WTC11 (cell line): ENCODE results near the gene SLC25A11. TPM values are rescaled to one million over a fixed set of nuclear protein-coding genes. Genes with fewer than 3 reads are reported as not detected.

Source experiments
- ATF1 ChIP-seq: sonication (generic); formaldehyde crosslinking; IDR thresholded peaks from 2 replicates; pipeline ENCODE4 v1.8.1; 2023; ENCODE audit warnings: mild to moderate bottlenecking, moderate library complexity, missing genetic modification reagents
- CBFB ChIP-seq: sonication (generic); formaldehyde crosslinking; IDR thresholded peaks from 2 replicates; pipeline ENCODE4 v1.8.1; 2022; ENCODE audit warnings: mild to moderate bottlenecking, low read depth, missing genetic modification reagents
- GRHL2 ChIP-seq: fragments of 250-450 bp; sonication (Bioruptor Pico); IDR thresholded peaks from 2 replicates; pipeline ENCODE4 v1.8.0; 2022; ENCODE audit warnings: mild to moderate bottlenecking, moderate library complexity; ENCODE audit not compliant: insufficient replicate concordance, severe bottlenecking
- NFYB ChIP-seq: sonication (generic); formaldehyde crosslinking; conservative IDR thresholded peaks from 2 replicates; pipeline ENCODE4 v1.8.0; 2022; ENCODE audit warnings: low read depth, missing genetic modification reagents
- NR2C2 ChIP-seq: sonication (generic); formaldehyde crosslinking; IDR thresholded peaks from 2 replicates; pipeline ENCODE4 v1.8.0; 2022; ENCODE audit warnings: mild to moderate bottlenecking, missing genetic modification reagents
- ZNF232 ChIP-seq: sonication (generic); formaldehyde crosslinking; IDR thresholded peaks from 2 replicates; pipeline ENCODE4 v1.8.0; 2022; ENCODE audit warnings: mild to moderate bottlenecking, missing genetic modification reagents
- ZNF671 ChIP-seq: fragments of 250-450 bp; sonication (Bioruptor Pico); IDR thresholded peaks from 2 replicates; pipeline ENCODE4 v1.8.0; 2021; ENCODE audit warnings: mild to moderate bottlenecking
- total RNA-seq: library from RNA; stranded (reverse); gene quantifications from 3 replicates; pipeline ENCODE4 v1.2.3, GENCODE V29; 2021
- TF ChIP-seq, protein P1 (sequence below): sonication (generic); formaldehyde crosslinking; IDR thresholded peaks from 2 replicates; pipeline ENCODE4 v1.8.1; 2023; ENCODE audit warnings: mild to moderate bottlenecking, missing genetic modification reagents
- TF ChIP-seq, protein P2 (sequence below): sonication (generic); formaldehyde crosslinking; IDR thresholded peaks from 2 replicates; pipeline ENCODE4 v1.8.0; 2022; ENCODE audit warnings: mild to moderate bottlenecking, missing genetic modification reagents
- TF ChIP-seq, protein P3 (sequence below): sonication (generic); formaldehyde crosslinking; conservative IDR thresholded peaks from 2 replicates; pipeline ENCODE4 v1.8.1; 2023; ENCODE audit warnings: mild to moderate bottlenecking, low read depth, missing genetic modification reagents, moderate library complexity
- TF ChIP-seq, protein P4 (sequence below): sonication (generic); formaldehyde crosslinking; IDR thresholded peaks from 2 replicates; pipeline ENCODE4 v1.8.0; 2023; ENCODE audit warnings: missing genetic modification reagents, mild to moderate bottlenecking, borderline replicate concordance
- TF ChIP-seq, protein P5 (sequence below): sonication (generic); formaldehyde crosslinking; IDR thresholded peaks from 2 replicates; pipeline ENCODE4 v1.8.1; 2023; ENCODE audit warnings: mild to moderate bottlenecking, missing genetic modification reagents, moderate library complexity
- TF ChIP-seq, protein P6 (sequence below): fragments of 200-600 bp; IDR thresholded peaks from 2 replicates; pipeline ENCODE4 v1.8.0; 2022; ENCODE audit warnings: antibody characterized with exemption

Gene SLC25A11
- total RNA-seq, 1 experiment from 2014 or later = 73.7 TPM

DNA sequence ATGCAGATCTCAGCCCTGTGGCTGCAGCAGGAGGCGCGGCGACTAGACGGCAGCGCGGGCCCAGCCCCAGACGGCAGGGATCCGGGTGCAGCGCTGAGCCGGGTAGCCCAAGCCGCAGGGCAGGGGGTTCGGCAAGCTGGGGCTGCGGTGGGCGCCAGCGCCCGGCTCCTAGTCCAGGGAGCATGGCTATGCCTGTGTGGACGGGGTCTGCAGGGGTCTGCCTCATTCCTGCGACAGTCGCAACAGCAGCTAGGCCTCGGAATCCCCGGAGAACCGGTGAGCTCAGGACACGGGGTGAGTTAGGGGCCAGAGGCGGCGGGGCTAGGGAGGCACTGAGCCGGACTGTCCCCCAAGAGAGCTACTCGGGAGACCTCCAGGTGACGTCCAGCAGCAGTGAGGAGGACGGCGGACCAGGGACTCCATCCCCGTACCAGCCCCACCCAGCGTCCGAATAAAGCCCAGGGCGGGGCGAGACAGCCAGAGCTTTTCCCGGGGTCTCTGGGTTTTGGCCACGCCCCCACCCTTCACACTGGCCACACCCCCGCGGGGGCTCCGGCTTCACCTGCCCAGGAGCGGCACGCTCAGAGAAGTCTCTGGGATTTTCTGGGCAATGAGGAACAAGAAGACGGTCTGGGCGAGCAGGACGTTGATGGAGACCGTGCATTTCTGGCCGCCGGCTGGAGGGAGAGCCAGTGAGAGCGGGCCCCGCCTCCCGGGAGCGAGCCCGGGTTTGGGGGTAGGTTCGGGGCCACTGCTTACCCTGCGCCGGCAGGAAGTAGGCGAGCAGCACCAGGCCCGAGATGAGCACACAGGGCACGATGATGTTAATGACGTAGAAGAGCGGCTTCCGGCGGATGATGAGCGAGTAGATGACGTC, 39.4 kb downstream of the SLC25A11 start (continued):
- TF ChIP-seq, protein P1, sequence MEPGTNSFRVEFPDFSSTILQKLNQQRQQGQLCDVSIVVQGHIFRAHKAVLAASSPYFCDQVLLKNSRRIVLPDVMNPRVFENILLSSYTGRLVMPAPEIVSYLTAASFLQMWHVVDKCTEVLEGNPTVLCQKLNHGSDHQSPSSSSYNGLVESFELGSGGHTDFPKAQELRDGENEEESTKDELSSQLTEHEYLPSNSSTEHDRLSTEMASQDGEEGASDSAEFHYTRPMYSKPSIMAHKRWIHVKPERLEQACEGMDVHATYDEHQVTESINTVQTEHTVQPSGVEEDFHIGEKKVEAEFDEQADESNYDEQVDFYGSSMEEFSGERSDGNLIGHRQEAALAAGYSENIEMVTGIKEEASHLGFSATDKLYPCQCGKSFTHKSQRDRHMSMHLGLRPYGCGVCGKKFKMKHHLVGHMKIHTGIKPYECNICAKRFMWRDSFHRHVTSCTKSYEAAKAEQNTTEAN (CRISPR knock-in tag) = no peak
- TF ChIP-seq ZNF232 (CRISPR knock-in tag) = no peak
- TF ChIP-seq, protein P2, sequence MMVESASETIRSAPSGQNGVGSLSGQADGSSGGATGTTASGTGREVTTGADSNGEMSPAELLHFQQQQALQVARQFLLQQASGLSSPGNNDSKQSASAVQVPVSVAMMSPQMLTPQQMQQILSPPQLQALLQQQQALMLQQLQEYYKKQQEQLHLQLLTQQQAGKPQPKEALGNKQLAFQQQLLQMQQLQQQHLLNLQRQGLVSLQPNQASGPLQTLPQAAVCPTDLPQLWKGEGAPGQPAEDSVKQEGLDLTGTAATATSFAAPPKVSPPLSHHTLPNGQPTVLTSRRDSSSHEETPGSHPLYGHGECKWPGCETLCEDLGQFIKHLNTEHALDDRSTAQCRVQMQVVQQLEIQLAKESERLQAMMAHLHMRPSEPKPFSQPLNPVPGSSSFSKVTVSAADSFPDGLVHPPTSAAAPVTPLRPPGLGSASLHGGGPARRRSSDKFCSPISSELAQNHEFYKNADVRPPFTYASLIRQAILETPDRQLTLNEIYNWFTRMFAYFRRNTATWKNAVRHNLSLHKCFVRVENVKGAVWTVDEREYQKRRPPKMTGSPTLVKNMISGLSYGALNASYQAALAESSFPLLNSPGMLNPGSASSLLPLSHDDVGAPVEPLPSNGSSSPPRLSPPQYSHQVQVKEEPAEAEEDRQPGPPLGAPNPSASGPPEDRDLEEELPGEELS (CRISPR knock-in tag) = no peak
- TF ChIP-seq, protein P3, sequence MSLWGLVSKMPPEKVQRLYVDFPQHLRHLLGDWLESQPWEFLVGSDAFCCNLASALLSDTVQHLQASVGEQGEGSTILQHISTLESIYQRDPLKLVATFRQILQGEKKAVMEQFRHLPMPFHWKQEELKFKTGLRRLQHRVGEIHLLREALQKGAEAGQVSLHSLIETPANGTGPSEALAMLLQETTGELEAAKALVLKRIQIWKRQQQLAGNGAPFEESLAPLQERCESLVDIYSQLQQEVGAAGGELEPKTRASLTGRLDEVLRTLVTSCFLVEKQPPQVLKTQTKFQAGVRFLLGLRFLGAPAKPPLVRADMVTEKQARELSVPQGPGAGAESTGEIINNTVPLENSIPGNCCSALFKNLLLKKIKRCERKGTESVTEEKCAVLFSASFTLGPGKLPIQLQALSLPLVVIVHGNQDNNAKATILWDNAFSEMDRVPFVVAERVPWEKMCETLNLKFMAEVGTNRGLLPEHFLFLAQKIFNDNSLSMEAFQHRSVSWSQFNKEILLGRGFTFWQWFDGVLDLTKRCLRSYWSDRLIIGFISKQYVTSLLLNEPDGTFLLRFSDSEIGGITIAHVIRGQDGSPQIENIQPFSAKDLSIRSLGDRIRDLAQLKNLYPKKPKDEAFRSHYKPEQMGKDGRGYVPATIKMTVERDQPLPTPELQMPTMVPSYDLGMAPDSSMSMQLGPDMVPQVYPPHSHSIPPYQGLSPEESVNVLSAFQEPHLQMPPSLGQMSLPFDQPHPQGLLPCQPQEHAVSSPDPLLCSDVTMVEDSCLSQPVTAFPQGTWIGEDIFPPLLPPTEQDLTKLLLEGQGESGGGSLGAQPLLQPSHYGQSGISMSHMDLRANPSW = no peak
- TF ChIP-seq, protein P4, sequence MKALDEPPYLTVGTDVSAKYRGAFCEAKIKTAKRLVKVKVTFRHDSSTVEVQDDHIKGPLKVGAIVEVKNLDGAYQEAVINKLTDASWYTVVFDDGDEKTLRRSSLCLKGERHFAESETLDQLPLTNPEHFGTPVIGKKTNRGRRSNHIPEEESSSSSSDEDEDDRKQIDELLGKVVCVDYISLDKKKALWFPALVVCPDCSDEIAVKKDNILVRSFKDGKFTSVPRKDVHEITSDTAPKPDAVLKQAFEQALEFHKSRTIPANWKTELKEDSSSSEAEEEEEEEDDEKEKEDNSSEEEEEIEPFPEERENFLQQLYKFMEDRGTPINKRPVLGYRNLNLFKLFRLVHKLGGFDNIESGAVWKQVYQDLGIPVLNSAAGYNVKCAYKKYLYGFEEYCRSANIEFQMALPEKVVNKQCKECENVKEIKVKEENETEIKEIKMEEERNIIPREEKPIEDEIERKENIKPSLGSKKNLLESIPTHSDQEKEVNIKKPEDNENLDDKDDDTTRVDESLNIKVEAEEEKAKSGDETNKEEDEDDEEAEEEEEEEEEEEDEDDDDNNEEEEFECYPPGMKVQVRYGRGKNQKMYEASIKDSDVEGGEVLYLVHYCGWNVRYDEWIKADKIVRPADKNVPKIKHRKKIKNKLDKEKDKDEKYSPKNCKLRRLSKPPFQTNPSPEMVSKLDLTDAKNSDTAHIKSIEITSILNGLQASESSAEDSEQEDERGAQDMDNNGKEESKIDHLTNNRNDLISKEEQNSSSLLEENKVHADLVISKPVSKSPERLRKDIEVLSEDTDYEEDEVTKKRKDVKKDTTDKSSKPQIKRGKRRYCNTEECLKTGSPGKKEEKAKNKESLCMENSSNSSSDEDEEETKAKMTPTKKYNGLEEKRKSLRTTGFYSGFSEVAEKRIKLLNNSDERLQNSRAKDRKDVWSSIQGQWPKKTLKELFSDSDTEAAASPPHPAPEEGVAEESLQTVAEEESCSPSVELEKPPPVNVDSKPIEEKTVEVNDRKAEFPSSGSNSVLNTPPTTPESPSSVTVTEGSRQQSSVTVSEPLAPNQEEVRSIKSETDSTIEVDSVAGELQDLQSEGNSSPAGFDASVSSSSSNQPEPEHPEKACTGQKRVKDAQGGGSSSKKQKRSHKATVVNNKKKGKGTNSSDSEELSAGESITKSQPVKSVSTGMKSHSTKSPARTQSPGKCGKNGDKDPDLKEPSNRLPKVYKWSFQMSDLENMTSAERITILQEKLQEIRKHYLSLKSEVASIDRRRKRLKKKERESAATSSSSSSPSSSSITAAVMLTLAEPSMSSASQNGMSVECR (CRISPR knock-in tag) = no peak
- no peak for TF ChIP-seq ATF1 (CRISPR knock-in tag)
- no peak for TF ChIP-seq CBFB (CRISPR knock-in tag)
- TF ChIP-seq, protein P5, sequence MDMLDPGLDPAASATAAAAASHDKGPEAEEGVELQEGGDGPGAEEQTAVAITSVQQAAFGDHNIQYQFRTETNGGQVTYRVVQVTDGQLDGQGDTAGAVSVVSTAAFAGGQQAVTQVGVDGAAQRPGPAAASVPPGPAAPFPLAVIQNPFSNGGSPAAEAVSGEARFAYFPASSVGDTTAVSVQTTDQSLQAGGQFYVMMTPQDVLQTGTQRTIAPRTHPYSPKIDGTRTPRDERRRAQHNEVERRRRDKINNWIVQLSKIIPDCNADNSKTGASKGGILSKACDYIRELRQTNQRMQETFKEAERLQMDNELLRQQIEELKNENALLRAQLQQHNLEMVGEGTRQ = no peak
- TF ChIP-seq, protein P6, sequence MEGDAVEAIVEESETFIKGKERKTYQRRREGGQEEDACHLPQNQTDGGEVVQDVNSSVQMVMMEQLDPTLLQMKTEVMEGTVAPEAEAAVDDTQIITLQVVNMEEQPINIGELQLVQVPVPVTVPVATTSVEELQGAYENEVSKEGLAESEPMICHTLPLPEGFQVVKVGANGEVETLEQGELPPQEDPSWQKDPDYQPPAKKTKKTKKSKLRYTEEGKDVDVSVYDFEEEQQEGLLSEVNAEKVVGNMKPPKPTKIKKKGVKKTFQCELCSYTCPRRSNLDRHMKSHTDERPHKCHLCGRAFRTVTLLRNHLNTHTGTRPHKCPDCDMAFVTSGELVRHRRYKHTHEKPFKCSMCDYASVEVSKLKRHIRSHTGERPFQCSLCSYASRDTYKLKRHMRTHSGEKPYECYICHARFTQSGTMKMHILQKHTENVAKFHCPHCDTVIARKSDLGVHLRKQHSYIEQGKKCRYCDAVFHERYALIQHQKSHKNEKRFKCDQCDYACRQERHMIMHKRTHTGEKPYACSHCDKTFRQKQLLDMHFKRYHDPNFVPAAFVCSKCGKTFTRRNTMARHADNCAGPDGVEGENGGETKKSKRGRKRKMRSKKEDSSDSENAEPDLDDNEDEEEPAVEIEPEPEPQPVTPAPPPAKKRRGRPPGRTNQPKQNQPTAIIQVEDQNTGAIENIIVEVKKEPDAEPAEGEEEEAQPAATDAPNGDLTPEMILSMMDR = no peak
- no peak for TF ChIP-seq ZNF671
- no peak for TF ChIP-seq NFYB (CRISPR knock-in tag)
- no peak for TF ChIP-seq NR2C2
- TF ChIP-seq GRHL2 (CRISPR knock-in tag) = no peak
